ENCODE data around the gene TRAM2.

Gene TRAM2

GRCh38 chr6:52603000-52603795, 26.3 kb upstream of the TRAM2 start:
- TF ChIP-seq GATA2 (IDR thresholded peaks at IDR 0.05; ENCODE audit: low read depth, low read length) (no peak), GATA3 (IDR thresholded peaks at IDR 0.05; ENCODE audit: low read depth, low read length) (no peak)

GRCh38 chr6:52598824-52599190, 21.9 kb upstream of the TRAM2 start:
- TF ChIP-seq GATA2 (IDR thresholded peaks at IDR 0.05; ENCODE audit: low read depth, low read length) (no peak), GATA3 (IDR thresholded peaks at IDR 0.05; ENCODE audit: low read depth, low read length) (no peak)

DNA sequence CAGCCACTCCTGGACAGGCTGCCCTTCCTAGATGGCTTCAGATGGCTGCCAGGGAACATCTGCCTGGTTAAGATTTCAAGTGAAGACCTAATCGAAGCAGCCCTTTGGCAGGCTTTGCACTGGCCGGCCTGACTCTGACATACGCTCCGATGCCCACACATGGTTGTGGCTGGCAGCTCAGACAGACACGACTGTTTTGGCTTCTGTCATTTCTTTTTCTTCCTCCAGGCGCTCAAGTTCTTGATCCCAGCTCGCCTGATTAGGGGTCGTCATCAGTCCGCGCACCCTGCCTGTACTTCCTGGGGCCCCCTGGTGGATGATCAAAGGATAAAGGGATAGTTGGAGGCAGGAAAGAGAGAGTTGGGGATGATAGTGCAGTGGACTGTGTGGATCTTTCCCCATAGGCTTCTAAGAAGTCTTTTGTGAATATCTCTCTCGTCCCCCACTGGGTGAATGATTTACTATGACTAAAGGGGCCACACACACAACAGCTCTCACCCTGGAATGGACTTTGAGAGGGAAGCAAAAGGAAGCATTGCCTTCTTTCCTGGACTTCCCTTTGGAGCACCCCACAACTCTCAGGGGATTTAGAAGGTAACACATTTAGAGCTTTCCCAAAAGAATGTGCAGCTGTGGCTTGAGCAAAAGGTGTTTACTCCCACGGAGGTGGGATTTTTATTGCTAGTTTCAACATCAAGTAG, 21.4 kb upstream of the TRAM2 start:
- TF ChIP-seq GATA2 (IDR thresholded peaks at IDR 0.05; ENCODE audit: low read depth, low read length) (peak; percentile 68), GATA3 (IDR thresholded peaks at IDR 0.05; ENCODE audit: low read depth, low read length) (no peak)

DNA sequence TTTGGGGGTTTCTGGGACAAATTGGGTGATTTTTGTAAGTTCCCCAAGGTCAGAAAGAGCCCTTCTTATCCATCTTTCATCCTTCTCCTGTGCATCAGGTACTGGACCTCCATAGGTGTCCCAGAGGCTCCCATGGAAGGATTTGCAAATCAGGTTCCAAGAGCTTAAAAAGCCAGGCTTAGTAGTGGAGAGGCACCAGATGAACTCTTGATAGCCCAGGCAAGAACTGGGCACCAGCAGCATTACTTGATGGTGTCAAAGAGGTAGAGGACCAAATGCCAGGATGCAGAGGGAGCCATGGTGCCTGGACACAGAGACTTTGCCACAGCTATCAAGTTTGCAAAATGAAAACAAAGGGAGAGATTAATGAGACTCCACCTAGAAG, 20.9 kb upstream of the TRAM2 start:
- no peak for TF ChIP-seq GATA3 (IDR thresholded peaks at IDR 0.05; ENCODE audit: low read depth, low read length)
- TF ChIP-seq GATA2 (IDR thresholded peaks at IDR 0.05; ENCODE audit: low read depth, low read length), result no peak

DNA sequence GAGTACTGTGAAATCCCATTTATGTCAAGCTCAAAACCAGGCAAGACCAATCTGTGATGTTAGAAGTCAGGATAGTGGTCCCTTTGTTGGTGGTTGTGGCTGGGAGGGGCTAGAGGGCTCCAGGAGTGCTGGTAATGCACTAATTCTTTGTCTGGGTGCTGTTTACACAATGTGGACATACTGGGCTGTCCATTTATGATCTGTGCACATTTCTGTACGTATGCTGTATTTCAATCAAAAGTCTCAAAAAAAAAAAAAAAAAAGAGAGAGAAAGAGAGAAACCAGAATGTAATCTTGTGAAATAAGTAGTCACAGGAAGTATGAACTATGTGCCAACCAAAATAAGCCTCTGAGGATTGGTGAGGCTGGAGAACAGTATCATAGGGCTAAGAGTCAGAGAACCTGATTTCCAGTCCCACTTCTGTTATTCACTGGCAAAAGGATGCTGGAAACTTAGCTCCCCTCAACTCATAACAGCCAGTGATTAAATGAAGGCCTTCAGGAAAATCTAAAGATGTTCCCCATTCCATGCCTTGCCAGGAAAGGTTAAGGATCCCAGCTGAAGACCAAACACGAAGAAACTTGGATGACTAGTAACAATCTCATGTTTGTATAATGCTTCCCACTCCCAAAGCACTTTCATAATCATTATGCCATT, 19.6 kb upstream of the TRAM2 start:
- TF ChIP-seq GATA2 (IDR thresholded peaks at IDR 0.05; ENCODE audit: low read depth, low read length) (no peak), GATA3 (IDR thresholded peaks at IDR 0.05; ENCODE audit: low read depth, low read length) (no peak)

DNA sequence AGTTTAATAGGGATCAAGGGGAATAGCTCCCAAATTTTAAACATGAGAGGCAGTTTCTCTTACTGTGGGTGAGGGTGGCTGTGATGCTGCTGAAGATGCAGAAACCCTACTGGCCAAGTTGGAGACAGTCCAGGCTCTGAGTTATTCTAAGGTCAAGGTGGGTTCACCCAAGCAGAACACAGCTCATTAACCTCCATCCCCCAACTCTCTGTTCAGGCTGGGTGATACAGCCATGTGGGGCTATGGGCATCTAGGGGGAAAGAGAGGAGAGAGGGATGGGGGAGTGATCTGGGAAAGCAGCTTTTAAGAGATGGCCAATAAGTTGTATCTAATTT, 18.9 kb upstream of the TRAM2 start:
- no peak for TF ChIP-seq GATA3 (IDR thresholded peaks at IDR 0.05; ENCODE audit: low read depth, low read length)
- no peak for TF ChIP-seq GATA2 (IDR thresholded peaks at IDR 0.05; ENCODE audit: low read depth, low read length)

- TF ChIP-seq GATA3 (IDR thresholded peaks at IDR 0.05; ENCODE audit: low read depth, low read length) (no peak), GATA2 (IDR thresholded peaks at IDR 0.05; ENCODE audit: low read depth, low read length) (no peak)
These were observed 18.3 kb upstream of the TRAM2 start for GRCh38 chr6:52595000-52595795.

DNA sequence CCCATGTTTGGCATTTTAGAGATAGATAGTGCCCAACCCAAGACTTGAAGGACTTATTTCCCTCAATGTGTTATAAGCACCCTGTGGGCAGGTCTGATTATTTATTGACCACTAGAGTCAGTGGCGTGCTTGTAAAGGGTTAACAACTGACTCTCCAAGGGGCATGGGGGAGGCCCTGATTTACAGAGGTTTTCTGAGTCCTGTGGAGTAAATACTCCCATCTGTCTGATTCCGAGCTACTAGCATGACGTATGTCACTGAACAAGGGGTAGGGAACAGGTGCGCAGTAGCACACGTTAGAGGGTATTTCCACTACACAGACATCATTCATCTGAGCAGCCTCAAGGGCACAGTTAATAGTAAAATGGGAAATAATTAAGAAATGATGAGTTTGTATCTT, 17.4 kb upstream of the TRAM2 start:
- TF ChIP-seq GATA3 (IDR thresholded peaks at IDR 0.05; ENCODE audit: low read depth, low read length) (no peak), GATA2 (IDR thresholded peaks at IDR 0.05; ENCODE audit: low read depth, low read length) (no peak)

DNA sequence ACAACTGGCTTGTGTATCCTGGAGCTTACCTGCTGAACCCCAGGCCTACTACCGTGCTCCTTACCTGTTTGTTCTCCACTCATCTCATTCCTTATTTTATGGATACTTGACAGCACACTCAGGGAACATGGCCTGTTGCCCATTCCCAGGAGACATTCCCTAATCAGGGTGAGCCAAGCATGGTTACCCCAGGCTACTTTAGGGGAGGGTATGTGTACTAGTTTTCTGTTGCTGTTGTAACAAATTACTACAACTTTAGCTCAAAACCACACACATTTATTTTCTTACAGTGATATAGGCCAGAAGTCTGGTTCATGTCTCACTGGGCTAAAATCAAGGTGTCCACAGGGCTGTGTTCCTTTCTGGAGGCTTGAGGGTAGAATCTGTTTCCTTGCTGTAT, 15.0 kb upstream of the TRAM2 start:
- no peak for TF ChIP-seq GATA2 (IDR thresholded peaks at IDR 0.05; ENCODE audit: low read depth, low read length)
- no peak for TF ChIP-seq GATA3 (IDR thresholded peaks at IDR 0.05; ENCODE audit: low read depth, low read length)

GRCh38 chr6:52590152-52590891, 13.5 kb upstream of the TRAM2 start:
- TF ChIP-seq GATA2 (IDR thresholded peaks at IDR 0.05; ENCODE audit: low read depth, low read length) (no peak), GATA3 (IDR thresholded peaks at IDR 0.05; ENCODE audit: low read depth, low read length) (no peak)

GRCh38 chr6:52588710-52589091, 11.8 kb upstream of the TRAM2 start:
- TF ChIP-seq GATA2 (IDR thresholded peaks at IDR 0.05; ENCODE audit: low read depth, low read length) (no peak), GATA3 (IDR thresholded peaks at IDR 0.05; ENCODE audit: low read depth, low read length) (no peak)

GRCh38 chr6:52588087-52588709, 11.3 kb upstream of the TRAM2 start:
- no peak for TF ChIP-seq GATA3 (IDR thresholded peaks at IDR 0.05; ENCODE audit: low read depth, low read length)
- TF ChIP-seq GATA2 (IDR thresholded peaks at IDR 0.05; ENCODE audit: low read depth, low read length), result peak; percentile 73

DNA sequence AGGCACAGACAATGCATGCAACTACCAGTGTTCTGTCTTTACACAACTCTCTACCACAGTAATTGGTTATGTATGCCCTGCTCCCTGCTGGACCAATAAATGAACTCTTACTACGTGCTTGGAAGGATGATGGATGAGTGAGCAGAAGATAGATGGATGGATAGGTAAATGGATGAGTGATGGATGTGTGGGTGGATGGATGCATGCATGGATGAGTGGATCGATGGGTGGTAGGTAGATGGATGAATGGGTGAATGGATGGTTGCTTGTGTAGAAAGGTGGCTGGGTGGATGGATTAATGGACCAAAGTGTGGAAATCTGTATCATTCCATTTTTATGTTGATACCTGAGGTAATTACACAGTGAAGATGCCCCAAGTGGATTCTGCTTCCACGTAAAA, 10.1 kb upstream of the TRAM2 start:
- TF ChIP-seq GATA3 (IDR thresholded peaks at IDR 0.05; ENCODE audit: low read depth, low read length) (no peak), GATA2 (IDR thresholded peaks at IDR 0.05; ENCODE audit: low read depth, low read length) (no peak)

All from SH-SY5Y (cell line).